Stimulated activated effector memory CD8-positive, alpha-beta T cell treated with anti-CD3 and anti-CD28 coated beads, Interleukin-12 subunit alpha, Interleukin-12 subunit beta, amount 100 ng/mL, for 72 hours (primary cell): ENCODE results near the gene PPP1R3A.
A peak's percentile ranks its signal among the peaks of the same experiment; 100 is the strongest.

Experiments
- ATAC-seq: fragments of 150-1000 bp; cut with Tn5 transposase; 2 replicates; pipeline ENCODE4 v1.10.0; 2021
- DNase-seq, 2 donors: peaks; one replicate each; pipeline ENCODE4 v3.0.0; 2021 to 2022; ENCODE audit warnings: low spot score in 2 of 2
- H3K27ac Mint-ChIP-seq: one replicate; pipeline ENCODE4 v1.8.0; 2022; ENCODE audit warnings: mild to moderate bottlenecking, mixed read lengths
- H3K36me3 Mint-ChIP-seq: one replicate; pipeline ENCODE4 v1.8.0; 2022; ENCODE audit warnings: mild to moderate bottlenecking, mixed read lengths
- H3K4me1 Mint-ChIP-seq: one replicate; pipeline ENCODE4 v1.8.0; 2022; ENCODE audit warnings: mixed read lengths
- H3K4me3 Mint-ChIP-seq: one replicate; pipeline ENCODE4 v1.8.0; 2022; ENCODE audit warnings: mild to moderate bottlenecking, mixed read lengths
- H3K9me3 Mint-ChIP-seq: one replicate; pipeline ENCODE4 v1.8.0; 2022; ENCODE audit warnings: mixed read lengths

Gene PPP1R3A

DNA sequence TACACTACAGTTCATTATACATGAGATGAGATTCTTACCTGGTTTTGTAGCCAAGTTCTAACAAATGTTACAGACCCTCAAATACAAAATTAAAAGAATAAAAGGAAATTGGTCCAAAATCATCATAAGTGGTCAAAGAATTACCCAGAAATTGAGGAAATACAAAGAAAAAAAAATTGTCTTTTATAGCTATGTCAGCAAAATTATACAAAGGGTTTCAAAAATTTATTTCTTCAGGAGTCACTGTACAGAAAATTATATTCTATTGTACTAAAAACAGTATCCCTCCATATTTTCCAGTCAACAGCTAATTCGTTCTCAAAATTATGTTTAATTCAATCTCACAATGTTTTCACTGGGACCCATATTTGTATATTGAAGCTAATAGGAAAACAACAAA lies 14.3 kb downstream of the PPP1R3A start:
- no peaks in the 10 kb centered on the region for H3K36me3 Mint-ChIP-seq
- no peaks in the 10 kb centered on the region for H3K9me3 Mint-ChIP-seq
- ATAC-seq = no peak
- no peaks in the 10 kb centered on the region for H3K4me1 Mint-ChIP-seq
- H3K4me3 Mint-ChIP-seq = no peak overlapping the region
- no peak overlapping the region for H3K27ac Mint-ChIP-seq
- no peak for DNase-seq

DNA sequence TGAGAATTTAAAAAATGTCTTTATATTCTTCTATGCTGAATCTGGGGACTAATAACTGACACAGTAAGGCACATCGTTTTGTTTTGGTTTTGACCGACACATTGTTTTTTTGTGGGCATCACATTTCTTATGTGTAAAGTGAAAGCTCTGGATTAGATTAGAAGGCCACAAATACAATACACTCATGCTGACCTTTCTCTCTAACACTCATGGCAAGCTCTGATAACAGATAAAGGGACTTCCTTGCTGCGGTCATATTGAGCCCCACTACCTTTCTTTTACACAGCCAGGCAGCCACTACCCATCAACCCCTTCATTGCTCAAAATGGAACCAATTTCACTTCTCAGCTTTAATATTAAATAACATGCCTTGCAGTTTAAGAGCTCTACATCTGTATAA lies 26.0 kb downstream of the PPP1R3A start:
- Mint-ChIP-seq H3K4me3 (no peak overlapping the region), H3K4me1 (no peaks in the 10 kb centered on the region), H3K27ac (no peak overlapping the region), H3K9me3 (no peaks in the 10 kb centered on the region), H3K36me3 (no peaks in the 10 kb centered on the region)
- DNase-seq (no peak), ATAC-seq (no peak)

DNA sequence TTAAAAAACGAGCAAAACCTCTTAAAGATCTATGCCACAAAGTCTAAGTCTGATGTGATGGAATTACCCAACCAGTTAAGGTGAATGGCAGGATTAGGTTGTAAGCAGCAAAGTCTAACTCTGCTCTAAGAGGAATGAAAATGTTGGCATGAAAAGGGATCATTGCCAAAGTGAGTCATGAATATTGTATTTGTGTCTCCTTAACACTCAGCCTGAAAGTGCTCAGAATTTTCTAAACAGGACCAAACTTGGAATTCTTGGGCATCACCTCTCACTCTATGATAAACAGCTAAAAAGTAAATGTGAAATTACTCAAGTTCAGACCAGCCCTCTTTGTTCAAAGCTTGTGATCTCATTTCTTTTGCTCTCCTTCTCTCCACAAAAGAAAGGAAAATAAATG lies 27.0 kb downstream of the PPP1R3A start:
- Mint-ChIP-seq H3K27ac (no peak overlapping the region), H3K36me3 (no peaks in the 10 kb centered on the region), H3K9me3 (no peaks in the 10 kb centered on the region), H3K4me1 (no peaks in the 10 kb centered on the region), H3K4me3 (no peak overlapping the region)
- DNase-seq (no peak), ATAC-seq (no peak)

DNA sequence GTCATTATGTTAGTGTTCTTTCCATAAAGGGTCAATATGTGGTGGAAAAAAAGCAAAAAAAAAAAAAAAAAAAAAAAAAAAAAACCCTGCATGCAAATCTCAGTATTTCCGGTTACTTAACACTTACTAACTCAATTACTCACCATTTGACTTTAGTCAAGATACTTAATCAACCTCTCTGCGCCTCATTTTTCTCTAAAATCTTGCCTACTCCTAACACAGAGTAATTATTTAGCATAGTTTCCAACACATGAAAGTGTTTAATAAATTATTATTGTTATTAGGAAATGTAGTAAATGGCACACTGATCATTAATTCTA lies 27.8 kb downstream of the PPP1R3A start:
- Mint-ChIP-seq H3K9me3 (no peaks in the 10 kb centered on the region), H3K27ac (no peak overlapping the region), H3K4me3 (no peak overlapping the region), H3K4me1 (no peaks in the 10 kb centered on the region), H3K36me3 (no peaks in the 10 kb centered on the region)
- no peak for ATAC-seq
- no peak for DNase-seq

DNA sequence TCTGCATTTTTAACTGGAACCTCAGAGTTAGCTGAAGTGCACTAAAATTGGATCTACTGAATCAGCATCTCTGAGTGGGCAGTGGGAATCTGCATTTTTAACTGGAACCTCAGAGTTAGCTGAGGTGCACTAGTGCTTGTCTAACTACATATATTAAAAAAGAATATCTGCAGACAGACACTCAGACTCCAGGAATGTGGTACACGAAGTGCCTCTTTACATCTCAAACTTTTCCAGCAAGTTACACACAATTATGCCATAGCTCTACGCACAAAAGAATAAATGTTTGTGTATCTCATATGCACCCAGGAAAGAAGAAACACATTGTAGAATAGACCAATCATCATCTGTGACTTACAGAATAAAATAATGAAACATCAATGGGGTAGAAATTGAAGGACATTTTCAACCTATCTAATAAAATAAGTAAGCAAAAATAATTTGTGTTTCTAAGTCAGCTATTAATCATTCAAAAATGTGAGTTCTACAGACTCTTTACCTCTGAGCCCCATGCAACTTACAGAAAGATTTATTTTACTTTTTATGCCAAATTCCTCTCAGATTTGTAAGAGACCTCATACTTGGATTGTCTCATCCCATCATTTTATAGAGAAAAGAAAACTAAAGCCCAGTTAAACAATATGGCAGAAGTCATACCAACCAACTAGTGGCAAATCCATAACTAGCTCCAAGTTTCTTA lies 28.3 kb downstream of the PPP1R3A start:
- DNase-seq (no peak), ATAC-seq (no peak)
- Mint-ChIP-seq H3K36me3 (no peaks in the 10 kb centered on the region), H3K27ac (no peak overlapping the region), H3K9me3 (no peaks in the 10 kb centered on the region), H3K4me1 (no peaks in the 10 kb centered on the region), H3K4me3 (no peak overlapping the region)

DNA sequence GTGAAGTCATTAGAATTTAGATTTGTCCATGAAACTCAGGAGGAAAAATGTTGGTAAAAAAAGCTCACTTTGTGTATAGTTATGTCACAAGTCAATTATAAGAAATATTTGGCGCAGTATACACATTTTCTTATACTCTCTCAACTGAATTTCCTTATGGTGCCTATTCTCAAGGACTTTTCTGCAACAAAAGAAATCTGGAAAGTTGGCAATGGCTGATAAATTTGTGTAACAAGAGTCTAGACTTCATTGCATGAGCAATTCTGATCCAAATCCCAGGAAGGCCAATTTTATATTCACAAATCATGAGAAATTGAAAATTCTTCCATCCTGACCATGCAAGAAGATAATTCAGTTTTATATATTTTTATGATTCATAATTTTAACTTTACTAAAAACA lies 35.7 kb downstream of the PPP1R3A start:
- DNase-seq = no peak
- Mint-ChIP-seq H3K9me3 (peaks cover 3% of the 10 kb centered on the region), H3K4me1 (no peaks in the 10 kb centered on the region), H3K4me3 (no peak overlapping the region), H3K27ac (no peak overlapping the region), H3K36me3 (no peaks in the 10 kb centered on the region)
- ATAC-seq = no peak

DNA sequence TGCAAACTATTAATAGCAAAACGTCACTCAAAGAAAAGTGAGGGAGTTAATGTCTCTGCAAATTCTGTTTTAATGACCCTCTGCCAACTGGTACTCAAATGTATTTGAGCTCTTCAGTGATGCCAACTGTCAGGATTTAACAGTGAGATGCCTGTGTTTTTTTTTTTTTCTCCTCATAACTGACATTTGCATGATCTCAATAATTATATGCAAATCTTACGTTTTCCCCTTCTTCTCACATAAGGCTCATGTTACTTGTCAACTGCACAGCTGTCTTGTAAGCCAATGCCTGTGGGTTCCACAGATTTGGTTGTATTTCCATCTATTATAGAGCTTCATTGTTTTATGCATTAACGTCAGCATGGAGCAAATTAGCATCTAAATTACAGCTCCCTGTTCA lies 38.2 kb downstream of the PPP1R3A start:
- no peak for DNase-seq
- no peaks in the 10 kb centered on the region for H3K4me1 Mint-ChIP-seq
- no peaks in the 10 kb centered on the region for H3K36me3 Mint-ChIP-seq
- H3K4me3 Mint-ChIP-seq = no peak overlapping the region
- H3K9me3 Mint-ChIP-seq = peaks cover 3% of the 10 kb centered on the region
- ATAC-seq = no peak
- no peak overlapping the region for H3K27ac Mint-ChIP-seq

DNA sequence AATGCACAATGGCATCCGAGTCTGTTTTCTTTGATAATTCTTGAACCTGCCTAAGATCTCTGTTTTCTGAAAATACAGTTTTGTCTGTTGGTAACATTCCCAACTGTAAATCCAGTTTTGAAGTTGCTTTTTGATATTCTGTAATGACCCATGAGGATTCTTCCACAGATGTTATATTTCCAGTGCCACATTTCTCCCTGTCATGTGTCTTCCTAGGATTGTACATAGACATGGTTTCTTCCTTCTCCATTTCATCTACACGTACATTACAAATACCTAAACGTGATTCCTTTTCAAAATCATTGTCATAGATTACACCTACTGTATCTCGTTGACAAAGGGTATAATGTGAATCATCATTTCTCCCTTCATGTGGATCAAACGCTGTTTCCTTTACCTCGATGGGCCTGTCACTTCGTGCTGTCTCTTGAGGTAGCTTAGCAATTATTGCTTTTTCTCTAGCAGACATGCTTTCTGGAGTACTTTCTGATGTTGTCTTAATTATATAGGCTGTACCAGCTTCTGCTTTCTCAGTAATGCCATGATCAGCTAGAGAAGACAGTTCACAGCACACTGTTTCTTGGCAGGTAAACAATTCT lies 40.3 kb downstream of the PPP1R3A start:
- DNase-seq (no peak), ATAC-seq (no peak)
- no peaks in the 10 kb centered on the region for H3K4me1 Mint-ChIP-seq
- no peaks in the 10 kb centered on the region for H3K36me3 Mint-ChIP-seq
- peaks cover 6% of the 10 kb centered on the region for H3K9me3 Mint-ChIP-seq
- H3K4me3 Mint-ChIP-seq = no peak overlapping the region
- no peak overlapping the region for H3K27ac Mint-ChIP-seq

DNA sequence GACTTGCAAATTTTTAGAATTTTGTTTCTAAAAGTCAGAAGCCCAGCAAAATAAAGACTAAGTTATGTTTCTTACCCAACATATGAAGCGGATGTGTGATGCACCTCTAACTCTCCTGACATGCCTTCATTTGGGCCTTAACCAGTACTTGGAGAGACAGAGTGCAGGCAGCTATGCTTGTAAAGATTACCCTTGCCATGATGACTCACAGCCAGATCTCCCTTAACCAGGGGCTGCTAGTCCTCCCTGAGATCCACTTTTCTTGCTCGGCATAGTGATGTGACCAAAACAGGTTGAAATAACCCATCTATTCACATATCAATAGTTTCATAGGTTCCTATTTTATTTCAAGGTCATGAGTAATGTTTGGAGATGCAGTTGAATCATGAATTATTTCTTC lies 43.6 kb downstream of the PPP1R3A start:
- H3K9me3 Mint-ChIP-seq = peaks cover 6% of the 10 kb centered on the region
- no peak overlapping the region for H3K27ac Mint-ChIP-seq
- no peaks in the 10 kb centered on the region for H3K36me3 Mint-ChIP-seq
- no peak overlapping the region for H3K4me3 Mint-ChIP-seq
- ATAC-seq (no peak), DNase-seq (no peak)
- no peaks in the 10 kb centered on the region for H3K4me1 Mint-ChIP-seq

DNA sequence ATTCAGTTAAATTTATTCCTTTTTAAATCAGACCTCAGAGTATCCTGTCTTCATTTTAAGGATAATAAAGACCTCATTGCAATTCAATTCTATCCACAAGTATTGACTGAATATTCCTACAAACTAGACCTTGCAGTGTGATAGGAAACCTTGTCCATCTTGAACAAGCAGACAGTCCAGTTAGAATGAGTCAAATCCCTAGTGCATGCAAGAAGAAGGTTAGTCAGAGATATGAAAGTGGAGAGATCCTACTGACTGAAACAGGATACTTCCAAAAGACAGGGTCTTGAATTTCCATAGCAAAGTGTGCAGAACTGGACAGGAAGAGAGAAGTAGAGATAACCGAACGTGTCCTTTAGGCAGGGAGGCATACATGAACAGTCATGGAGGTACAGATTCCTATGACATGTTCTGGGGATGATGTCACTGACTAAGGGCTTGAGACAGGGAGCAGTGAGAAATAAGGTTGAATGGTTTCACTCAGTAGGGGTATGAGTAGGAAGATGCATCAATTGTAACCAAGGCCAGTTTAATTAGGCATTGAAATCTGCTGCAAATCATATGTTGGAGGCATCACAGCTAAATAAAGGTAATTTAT lies 45.2 kb downstream of the PPP1R3A start:
- H3K4me3 Mint-ChIP-seq = no peak overlapping the region
- H3K4me1 Mint-ChIP-seq = no peaks in the 10 kb centered on the region
- peak; percentile 31 for ATAC-seq
- H3K36me3 Mint-ChIP-seq = no peaks in the 10 kb centered on the region
- H3K27ac Mint-ChIP-seq = no peak overlapping the region
- peaks cover 6% of the 10 kb centered on the region for H3K9me3 Mint-ChIP-seq
- no peak for DNase-seq

DNA sequence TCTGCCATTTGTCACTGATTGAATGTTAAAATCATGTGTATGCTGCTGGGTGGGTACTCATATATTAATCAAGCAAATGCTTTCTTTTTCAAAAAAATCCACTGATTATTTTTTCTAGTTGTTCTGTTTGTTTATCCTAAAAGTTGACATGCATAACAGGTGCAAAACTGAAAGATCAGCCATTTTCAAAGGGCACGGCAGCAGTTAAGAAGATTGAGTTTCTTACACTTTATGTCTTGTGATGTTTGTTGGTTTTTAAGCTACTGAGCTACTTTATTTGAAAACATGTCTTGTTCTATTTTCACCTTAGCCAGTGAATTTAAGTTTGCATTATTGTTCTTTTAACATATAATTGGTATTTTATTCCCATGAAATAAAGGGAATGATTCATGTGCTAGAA lies 45.8 kb downstream of the PPP1R3A start:
- ATAC-seq (no peak), DNase-seq (no peak)
- Mint-ChIP-seq H3K36me3 (no peaks in the 10 kb centered on the region), H3K4me3 (no peak overlapping the region), H3K4me1 (no peaks in the 10 kb centered on the region), H3K27ac (no peak overlapping the region), H3K9me3 (peaks cover 6% of the 10 kb centered on the region)

DNA sequence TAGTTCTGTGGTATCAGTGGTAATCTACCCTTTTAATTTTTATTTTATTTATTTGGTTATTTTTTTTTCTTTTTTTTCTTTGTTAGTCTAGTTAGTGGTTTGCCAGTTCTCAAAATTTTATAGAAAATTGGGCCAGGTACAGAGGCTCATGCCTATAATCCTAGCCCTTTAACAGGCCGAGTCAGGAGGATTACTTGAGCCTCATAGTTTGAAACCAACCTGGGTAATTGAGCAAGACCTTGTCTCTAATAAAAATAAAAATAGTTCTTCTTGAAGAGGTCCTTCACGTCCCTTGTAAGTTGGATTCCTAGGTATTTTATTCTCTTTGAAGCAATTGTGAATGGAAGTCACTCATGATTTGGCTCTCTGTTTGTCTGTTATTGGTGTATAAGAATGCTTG lies 51.5 kb downstream of the PPP1R3A start:
- Mint-ChIP-seq H3K4me3 (no peak overlapping the region), H3K4me1 (no peaks in the 10 kb centered on the region), H3K9me3 (peaks cover 3% of the 10 kb centered on the region), H3K36me3 (no peaks in the 10 kb centered on the region), H3K27ac (no peak overlapping the region)
- ATAC-seq (no peak), DNase-seq (no peak)

DNA sequence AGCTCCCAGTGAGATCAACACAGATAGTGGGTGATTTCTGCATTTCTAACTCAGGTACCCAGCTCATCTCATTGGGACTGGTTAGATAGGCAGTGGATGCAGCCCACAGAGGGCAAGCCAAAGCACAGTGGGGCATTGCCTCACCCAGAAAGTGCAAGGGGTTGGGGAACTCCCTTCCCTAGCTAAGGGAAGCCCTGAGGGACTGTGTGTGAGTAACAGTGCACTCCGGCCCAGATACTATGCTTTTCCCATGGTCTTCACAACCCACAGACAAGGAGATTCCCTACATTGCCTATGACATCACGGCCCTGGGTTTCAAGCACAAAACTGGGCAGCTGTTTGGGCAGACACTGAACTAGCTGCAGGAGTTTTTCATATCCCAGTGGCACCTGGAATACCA lies 62.8 kb downstream of the PPP1R3A start:
- Mint-ChIP-seq H3K27ac (no peak overlapping the region), H3K36me3 (no peaks in the 10 kb centered on the region), H3K9me3 (peaks cover 10% of the 10 kb centered on the region), H3K4me1 (no peaks in the 10 kb centered on the region), H3K4me3 (no peak overlapping the region)
- no peak for ATAC-seq
- DNase-seq = no peak

DNA sequence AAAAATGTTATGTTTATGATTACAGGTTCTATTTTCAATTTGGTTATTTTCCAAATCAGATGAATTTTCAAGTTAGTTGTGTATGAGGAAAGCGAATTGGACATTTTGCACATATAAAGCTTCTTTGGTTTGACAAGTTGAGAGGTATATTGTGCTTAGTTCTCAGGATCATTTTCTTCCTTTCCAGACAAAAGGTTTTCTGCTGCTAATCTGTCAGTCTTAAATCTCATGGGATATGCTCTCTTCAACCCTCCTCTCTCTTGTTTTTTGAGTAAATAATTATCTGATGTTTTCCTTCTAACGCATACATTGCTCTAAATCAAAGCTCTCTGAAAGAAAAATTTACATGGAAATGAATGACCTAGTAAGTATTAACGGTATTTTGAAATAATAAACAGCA lies 77.9 kb downstream of the PPP1R3A start:
- Mint-ChIP-seq H3K9me3 (peaks cover 4% of the 10 kb centered on the region), H3K4me1 (no peaks in the 10 kb centered on the region), H3K27ac (no peak overlapping the region), H3K36me3 (no peaks in the 10 kb centered on the region), H3K4me3 (no peak overlapping the region)
- DNase-seq (no peak), ATAC-seq (no peak)

DNA sequence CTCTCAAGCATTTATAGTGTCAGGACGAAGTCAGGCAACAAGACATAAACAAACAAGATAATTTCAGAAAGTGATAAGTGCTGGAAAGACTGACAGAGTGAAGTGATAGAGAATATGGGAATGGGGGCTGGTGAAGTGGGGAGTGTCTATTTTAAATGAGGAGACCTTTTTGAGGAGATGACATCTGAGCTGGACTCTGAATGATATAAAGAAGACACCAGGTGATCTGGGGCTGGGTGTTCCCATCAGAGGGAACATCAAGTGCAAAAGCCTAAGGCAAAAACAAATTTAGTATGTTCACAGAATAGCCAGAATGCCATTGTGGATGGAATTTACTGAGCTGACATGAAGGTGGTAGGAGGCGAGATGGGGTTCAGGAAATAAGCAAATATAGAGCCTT lies 83.4 kb downstream of the PPP1R3A start:
- Mint-ChIP-seq H3K4me3 (no peak overlapping the region), H3K4me1 (no peaks in the 10 kb centered on the region), H3K36me3 (no peaks in the 10 kb centered on the region), H3K9me3 (peaks cover 4% of the 10 kb centered on the region), H3K27ac (no peak overlapping the region)
- ATAC-seq (no peak), DNase-seq (no peak)

DNA sequence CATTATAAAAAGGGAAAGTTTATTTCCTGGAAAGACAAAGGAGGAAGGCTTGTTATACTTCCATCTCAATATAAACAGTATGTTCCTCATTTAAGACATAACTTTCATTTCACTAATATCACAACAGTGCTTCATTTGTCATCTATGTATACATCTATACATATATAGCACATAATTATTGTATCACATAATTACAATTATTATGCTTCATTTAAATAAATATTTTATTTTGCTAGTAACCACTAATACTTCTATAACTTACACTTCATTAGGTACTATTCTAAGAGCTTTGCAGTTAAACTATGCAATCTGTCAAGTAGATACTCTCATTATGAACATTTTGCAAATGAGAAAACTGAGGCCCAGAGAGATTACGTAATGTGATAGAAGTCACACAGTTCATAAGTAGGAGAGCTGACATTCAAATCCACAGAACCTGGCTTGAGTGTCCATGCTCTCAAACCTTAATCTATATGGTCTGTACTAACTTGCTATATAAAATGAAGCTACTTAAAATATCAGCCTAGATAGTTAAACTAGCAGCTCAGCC lies 86.5 kb downstream of the PPP1R3A start:
- no peaks in the 10 kb centered on the region for H3K36me3 Mint-ChIP-seq
- DNase-seq = no peak
- no peak for ATAC-seq
- H3K4me1 Mint-ChIP-seq = no peaks in the 10 kb centered on the region
- no peak overlapping the region for H3K27ac Mint-ChIP-seq
- no peaks in the 10 kb centered on the region for H3K9me3 Mint-ChIP-seq
- no peak overlapping the region for H3K4me3 Mint-ChIP-seq
